ENCODE measurements around the gene TMEM271.
"Not testable (repeated sequence)": the region's sequence is repeated elsewhere in the genome, so short reads cannot be mapped to it uniquely, and the experiment has no call there.

TMEM271 gene

DNA sequence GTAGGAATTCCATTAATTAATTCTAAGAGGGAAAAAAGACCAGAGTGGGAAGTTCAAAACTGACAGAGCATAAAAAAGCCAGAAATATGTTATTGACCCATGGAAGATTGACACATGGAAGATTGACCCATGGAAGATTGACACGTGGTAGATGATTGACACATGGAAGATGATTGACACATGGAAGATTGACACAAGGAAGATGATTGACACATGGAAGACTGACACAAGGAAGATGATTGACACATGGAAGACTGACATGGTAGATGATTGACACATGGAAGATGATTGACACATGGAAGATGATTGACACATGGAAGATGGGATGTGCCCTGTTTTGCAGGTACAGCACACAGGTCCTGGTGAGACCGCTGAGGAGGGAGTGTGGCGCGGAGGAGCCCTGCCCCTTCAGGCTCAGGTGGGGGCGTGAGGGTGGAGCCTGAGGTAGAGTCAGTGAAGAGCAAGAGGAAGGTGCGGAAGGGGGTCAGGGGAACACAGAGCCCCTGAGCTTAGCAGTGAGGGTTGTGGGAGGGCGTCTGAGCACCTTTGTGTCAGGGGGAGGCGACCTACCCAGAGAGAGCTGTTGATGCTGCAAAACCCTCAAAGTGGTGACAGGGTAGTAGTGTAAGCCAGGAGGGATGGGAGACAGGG lies 33.4 kb upstream of the TMEM271 start:
- no peak for DNase-seq

DNA sequence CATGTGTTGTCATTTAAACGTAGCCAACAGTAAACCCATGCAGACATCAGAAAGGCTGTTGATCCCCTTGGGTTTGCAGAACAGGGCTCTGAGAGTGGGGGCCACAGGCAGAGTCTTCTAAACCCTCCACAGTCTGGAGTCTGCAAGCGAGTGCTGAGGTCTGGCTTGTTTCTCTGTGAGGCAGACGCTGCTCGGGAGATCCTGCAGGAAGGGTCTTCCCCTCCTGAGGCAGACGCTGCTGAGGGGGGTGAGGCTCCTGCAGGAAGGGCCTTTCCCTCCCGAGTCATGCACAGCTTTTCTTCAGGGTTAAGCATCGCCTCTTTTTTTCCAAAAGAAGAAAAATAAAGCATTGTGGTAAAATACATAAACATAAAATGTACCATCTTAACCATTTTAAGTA lies 32.1 kb upstream of the TMEM271 start:
- no peak for DNase-seq

DNA sequence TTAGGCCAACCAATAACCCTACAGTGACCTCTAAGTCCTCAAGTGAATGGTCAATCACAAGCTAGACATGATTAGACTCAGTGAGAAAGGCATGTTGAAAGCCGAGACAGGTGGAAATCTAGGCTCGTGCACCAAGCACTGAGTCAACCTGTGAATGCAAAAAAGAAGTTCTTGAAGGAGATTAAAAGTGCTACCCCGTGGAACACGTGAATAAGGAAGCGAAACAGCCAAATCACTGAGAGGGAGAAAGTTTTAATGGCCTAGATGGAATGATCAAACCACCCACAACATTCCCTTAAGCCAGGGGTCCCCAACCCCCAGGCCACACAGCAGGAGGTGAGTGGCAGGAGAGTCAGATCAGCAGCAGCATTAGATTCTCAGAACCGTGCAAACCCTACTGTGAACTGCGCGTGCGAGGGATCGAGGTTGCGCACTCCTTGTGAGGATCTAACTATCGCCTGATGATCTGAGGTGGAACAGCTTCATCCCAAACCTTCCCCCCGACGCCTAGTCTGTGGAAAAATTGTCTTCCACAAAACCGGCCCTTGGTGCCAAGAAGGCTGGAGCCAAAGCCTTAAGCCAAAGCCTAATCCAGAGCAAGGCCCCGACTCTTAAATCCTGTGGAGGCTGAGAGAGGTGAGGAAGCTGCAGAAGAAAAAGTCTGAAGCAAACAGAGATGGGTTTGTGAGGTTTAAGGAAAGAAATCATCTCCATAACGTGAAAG lies 29.8 kb upstream of the TMEM271 start:
- DNase-seq = no peak

DNA sequence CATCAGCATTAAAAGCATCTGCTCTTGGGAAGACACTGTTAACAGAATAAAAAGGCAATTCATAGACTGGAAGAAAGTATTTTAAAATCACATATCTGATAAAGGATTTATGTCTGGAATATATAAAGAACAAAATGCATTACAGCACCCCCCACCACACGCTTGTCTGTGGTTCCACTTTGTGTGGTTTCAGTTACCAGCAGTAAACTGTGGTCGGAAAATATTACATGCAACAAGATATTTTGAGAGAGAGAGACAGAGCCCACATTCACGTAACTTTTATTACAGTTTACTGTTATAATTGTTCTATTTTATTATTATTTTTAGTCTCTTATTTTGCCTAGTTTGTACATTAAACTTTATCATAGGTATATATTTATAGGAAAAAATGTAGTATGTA lies 28.0 kb upstream of the TMEM271 start:
- DNase-seq = no peak

DNA sequence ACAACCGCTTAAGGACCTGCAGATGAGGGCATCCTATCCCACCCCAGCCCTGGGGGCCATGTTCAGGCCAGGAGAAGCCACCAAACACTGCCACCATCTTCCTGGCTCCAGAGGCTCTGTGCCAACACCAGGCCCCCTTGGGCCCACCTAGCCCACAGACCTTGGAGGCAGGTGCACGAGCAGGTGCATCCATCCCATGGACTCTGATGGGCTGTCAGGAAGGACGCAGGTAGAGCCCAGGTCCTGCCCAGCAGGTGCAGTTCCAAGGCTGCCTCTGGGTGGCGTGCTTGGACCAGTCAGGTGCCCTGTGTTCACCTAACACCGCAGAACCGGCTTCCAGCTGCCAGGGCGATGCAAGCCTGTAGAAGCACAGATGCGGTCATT lies 26.5 kb upstream of the TMEM271 start:
- no peak for DNase-seq

DNA sequence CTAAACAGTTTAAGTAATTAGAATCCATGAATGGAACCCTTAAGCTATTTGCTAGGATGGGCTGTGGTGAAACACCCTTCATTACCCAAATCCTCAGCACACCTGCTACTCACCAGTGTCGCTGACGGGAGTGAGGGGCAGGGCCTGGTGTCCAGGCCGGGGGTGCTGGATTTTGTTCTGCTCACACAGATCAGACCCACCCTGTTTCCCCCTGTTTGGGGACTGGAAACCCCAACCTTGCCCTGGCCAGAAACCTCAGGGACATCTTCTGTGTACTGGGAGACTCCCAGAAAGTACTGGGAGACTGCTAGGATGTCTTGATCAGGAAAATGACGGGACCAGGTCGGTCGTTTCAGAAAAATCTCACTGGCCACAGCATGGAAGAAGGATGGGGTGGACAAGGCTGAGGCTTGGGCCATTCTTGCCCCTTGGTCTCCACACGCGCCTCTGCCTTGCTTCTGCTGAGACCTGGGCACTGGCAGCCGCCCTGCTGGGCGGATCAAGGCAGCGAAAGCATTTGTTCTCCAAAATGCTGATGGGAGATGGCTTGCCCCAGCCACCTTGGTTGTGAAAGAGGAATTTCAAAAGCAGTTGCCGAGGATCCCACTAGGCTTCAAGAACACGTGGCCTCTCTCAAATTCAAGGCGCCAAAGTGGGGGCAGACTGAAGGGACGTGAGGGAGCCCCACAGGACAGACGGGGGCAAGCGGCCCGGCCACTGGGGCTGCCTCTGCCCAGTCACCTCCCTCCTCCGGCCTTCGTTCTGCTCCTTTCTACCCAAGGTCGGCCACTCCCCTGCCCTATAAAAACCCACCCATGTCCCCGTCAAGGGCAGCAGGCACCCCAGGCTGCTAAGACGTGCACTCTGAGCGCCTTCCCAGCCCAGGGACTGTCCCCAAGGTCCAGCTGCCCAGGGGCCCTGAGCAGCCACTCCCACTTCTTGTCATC lies 25.8 kb upstream of the TMEM271 start:
- no peak for DNase-seq

DNA sequence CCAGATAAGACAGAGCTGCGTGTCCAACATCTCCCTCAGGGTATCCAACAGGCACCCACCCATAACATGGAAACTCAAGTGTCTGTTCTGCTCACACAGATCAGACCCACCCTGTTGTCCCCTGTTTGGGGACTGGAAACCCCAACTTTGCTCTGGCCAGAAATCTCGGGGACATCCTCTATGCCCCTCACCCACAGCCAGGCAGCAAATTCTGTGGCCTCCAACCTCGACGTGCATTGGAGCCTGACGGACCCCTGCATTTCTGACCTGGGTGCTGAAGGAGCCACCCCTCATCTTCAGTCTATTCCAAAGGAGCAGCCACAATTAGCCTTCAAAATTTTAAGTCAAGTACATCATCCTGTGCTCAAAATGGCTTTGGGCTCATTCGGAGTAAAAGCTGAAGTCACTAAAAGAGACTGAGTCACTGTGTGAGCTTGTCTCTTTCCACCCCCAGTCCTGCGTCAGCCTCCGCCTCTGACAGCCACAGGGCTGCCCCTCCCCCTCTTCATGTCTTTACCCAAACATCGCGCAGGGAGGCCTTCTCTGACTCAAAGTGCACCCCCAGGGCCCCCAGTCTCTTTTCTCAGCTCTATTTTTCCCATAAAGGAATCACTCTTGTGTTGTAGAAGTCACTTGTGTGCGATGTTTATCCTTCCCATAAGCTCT lies 24.9 kb upstream of the TMEM271 start:
- no peak for DNase-seq

DNA sequence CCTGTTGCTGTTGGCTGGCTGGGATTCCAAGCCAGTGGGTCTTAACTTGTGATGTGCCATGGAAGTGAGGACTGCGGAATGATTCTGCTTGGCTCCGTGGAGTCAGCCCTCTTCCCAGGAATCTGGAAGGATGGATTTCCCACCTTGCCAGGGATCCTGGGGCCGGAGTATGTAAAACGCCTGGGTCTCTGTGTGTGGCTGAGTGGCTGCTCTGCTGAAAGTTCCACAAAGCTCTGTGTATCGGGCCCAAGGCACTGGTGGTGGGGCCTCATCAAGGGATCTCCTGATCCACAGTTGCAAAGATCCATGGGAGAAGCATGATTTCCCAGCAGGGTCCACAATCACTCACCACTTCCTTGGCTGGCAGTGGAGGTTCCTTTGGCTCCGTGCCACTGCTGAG lies 24.1 kb upstream of the TMEM271 start:
- DNase-seq = no peak

DNA sequence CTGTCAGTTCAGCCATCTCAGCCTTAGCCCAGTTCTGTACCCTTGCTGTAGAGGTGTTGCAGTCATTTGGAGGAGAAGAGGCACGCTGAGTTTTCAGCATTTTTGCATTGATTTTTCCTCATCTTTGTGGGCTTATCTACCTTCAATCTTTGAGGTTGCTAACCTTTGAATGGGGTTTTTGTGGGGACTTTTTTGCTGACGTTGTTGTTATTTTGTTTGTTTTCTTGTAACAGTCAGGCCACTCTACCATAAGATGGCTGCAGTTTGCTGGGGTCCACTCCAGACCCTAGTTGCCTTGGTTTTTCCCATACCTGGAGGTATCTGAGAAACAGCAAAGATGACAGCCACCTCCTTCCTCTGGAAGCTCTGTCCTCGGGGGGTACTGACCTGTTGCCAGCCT lies 22.8 kb upstream of the TMEM271 start:
- no peak for DNase-seq

DNA sequence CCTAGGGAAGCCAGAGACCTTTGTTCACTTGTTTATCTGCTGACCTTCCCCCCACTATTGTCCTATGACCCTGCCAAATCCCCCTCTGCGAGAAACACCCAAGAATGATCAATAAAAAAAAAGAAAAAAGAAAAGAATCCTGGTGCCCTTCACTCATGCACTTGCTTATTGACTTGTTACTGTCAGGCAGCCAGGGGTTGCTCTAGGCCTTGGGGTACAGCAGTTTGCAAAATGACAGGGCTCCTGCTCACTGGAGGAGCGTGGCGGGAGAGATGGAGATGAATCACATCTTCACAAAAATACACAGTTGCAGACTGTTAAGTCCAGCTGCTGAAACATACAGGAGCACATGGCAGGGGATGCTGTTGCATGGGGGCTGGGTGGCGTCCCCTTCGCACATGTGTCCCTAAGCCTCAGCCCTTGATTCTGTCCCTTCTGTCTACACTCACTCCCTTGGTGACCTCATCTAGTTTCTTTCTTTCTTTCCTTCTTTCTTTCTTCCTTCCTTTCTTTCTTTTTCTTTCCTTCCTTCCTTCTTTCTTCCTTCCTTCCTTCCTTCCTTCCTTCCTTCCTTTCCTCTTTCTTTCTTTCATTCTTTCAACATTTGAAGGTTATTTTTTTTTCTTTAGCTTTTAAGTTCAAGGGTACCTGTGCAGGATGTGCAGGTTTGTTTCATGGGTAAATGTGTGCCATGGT lies 16.9 kb upstream of the TMEM271 start:
- DNase-seq = no peak

DNA sequence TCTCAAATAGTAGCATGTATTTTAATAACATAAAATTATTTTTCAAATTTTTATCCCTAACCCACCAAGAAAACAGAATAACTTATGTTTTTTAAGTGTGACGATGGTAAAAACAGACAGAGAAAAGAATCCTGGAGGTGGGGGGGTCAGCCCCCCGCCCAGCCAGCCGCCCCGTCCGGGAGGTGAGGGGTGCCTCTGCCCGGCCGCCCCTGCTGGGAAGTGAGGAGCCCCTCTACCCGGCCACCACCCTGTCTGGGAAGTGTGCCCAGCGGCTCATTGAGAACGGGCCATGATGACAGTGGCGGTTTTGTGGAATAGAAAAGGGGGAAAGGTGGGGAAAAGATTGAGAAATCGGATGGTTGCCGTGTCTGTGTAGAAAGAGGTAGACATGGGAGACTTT lies 16.1 kb upstream of the TMEM271 start:
- not testable (repeated sequence) for DNase-seq

DNA sequence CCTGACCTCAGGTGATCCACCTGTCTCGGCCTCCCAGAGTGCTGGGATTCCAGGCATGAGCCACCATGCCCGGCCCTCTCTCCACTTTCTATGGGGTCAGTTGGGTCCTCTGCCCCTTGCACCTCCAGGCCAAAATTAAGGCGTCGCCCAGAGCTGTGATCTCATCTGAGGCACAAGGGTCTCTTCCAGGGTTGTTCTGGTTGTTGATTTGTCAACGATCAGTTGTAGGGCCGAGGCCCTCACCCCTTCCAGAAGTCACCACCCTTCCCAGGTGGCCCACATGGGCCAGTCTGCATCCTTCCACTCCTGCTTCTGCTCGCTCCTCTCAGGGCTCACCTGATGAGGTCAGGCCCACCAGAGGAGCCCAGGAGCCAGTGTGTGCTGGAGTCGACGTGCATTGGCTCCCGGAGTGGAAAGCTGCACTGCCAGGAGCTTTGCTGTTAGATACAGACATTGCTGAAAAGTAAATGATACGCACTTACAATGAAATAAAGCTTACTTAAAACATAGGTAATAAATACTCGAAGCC lies 14.3 kb upstream of the TMEM271 start:
- no peak for DNase-seq

DNA sequence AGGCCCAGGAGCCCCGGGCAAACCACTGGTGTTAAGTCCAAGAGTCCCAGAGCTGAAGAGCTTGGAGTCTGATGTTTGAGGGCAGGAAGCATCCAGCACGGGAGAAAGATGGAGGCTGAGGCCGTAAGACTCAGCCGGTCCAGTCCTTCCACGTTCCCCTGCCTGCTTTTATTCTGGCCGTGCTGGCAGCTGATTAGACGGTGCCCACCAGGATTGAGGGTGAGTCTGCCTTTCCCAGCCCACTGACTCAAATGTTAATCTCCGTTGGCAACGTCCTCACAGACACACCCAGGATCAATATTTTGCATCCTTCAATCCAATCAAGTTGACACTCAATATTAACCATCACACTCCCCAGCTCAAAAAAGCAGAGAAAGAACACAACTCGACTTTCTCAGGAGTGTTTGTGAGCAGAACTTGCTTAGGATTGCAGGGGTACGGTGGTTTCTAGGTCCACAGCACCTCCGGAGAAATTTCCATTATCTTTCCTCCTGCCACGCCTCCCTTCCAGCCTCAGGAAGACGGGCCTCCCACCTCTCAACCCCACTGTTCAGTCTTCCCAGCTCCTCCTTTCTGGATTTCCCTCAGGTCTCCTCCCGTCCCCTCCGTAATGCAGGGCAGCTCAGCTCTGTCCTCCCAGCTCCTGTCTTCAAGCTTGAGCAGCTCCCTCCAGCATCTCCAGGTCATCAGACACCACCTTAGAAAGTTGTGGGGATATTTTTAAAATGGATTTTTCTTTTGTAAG lies 13.3 kb upstream of the TMEM271 start:
- no peak for DNase-seq

DNA sequence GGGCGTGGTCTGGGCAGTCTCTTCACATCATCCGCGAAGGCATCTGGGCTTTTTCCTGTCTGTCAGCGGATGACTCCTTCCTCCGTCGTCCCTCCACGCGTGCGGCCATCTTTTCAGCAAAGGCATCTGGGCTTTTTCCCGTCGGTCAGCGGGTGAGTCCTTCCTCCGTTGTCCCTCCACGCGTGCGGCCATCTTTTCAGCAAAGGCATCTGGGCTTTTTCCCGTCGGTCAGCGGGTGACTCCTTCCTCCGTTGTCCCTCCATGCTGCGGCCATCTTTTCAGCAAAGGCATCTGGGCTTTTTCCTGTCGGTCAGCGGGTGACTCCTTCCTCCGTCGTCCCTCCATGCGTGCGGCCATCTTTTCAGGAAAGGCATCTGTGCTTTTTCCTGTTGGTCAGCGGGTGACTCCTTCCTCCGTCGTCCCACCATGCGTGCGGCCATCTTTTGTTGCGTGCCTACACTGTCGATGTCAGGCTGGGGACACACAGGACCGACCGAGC lies 12.3 kb upstream of the TMEM271 start:
- DNase-seq = no peak

DNA sequence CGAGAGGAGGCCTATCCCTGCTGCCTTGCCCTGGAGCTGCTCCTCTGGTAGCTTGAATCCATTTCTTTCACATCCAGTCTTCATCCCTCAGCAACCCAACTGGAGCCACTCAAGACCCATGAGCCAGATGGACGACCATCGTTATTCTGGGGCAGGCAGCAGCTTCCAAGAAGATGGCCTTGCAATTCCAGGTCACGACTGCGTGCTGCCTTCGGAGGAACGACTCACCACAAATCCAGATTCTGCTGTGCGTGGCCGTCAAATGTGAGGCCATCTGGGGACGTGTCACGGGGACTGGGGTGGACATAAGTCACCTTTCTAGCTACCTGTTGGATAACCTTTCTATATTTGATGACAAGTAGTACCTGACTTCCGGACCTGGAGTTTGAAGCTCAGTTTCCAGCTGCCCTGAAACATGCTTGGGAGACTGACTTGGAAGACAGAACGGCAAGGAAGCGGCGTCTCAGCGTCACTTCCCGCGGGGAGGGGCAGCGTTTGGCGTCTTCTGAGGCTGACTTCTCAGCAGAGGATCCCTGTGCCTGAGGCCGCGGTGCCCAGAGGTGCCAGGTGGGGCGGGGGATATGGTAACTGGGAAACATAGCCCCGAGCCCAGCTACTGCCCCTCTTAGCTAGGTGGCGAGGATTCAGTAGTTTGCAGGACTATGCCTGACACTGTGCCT lies 11.7 kb upstream of the TMEM271 start:
- DNase-seq = no peak

DNA sequence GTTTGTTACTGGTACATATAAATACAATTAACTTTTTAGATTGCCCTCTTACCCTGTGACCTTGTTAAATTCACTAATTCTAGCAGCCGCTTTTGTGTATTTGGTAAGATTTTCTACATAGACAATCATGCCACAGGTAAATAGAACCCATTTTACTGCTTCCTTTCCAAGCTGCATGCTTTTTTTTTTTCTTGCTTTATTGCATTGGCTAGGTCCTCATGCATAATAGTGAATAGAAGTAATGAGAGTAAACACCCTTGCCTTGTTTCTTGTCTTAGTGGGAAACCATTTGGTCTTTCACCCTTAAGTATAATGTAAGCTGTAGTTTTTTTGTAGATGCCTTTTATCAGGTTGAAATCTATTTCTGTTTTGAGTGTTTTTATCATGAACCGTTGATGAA lies 7.7 kb upstream of the TMEM271 start:
- DNase-seq = no peak

DNA sequence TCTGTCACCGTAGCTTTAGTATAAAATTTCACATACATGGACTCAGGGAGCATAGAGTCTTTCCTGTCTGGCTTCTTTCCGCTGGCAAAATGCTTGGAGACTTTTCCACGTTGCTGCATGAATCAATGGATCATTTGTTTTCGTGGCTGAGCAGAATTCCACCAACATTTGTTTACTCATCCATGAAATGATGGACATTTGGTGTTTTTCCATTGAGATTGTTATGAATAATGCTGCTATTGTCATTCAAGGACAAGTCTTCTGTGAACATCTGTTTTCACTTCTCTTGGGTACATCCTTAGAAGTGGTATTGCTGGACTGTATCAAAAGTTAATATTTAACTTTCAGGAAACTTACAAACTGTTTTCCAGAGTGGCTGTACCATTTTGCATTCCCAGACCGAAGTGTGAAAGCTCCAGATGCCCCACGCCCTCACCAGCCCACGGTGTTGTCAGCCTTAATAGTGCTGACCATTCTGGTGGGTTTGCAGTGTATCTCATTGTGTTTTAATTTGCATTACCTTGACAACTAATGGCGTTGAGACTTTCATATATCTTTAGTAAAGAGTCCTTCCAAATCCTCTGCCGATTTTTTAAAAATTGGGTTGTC lies 5.8 kb upstream of the TMEM271 start:
- DNase-seq = no peak

DNA sequence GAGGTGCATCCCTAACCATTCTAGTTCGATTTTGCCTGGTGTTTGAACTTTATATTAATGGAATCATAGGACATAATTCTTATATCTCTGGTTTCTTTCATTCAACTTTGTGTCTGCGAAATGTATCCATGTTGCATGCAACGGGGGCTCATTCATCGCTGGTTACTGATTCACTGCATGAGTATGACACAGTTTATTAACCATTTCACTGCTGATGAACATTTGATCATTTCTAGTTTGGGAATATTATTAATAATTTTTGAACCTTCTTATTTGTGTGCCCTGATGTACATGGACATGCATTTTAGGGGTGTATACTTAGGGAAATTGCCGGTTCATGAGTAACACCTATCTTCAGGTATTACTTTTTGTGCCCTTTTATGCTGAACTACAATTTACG lies 5.1 kb upstream of the TMEM271 start:
- DNase-seq = no peak

DNA sequence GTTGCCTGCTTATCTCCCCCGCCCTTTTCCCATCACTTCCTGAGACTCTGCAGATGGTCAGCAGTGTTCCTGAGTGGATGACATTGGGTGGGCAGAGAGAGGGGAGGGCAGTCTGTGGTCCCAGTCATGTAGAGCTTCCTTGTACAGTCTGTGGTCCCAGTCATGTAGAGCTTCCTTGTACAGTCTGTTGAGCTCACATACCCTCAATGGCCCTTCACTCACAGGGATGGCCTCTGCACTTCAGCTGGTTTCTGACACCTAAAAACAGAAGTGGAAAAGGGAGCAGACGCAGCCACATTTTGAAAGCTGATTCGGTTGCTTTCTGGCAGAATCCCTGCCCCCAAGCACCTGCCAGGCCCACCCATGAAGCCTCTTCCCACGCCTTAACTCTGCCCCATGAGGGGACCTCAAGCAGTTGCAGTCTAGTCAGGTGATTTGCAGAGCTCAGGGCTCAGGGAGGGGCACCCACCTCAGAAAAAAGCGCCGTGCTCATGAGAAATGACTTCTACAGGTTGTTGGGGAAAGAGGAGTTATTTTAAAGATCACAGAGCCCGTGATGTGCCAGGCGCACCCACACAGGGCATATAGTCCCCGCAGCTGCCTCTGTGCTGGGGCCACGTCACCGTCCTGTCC lies 3.6 kb upstream of the TMEM271 start:
- peak; percentile 17 for DNase-seq
